Pericardium fibroblast (primary cell): ENCODE data around the gene EIF1B. TPM values are rescaled to one million over a fixed set of nuclear protein-coding genes. Genes with fewer than 3 reads are reported as not detected.

ENCODE experiments used
- total RNA-seq: library from RNA; depleted of rRNA; stranded (reverse); fragments of >200 nt; gene quantifications from 2 replicates; pipeline ENCODE4 v1.2.3, GENCODE V29; 2015

The EIF1B gene
- 20.0 and 22.9 TPM in 2 replicates for total RNA-seq

GRCh38 chr3:40309418-40309924 lies at the start of gene EIF1B:
TSS of gene EIF1B (plus strand) at chr3:40309707. CDS start at chr3:40309942, 235 bp downstream.

Other genes with a start within 250 kb of the EIF1B start
- not detected in 2 replicates for gene ENTPD3, start 77.5 kb downstream of the EIF1B start, total RNA-seq
- gene RPL14, start 147.6 kb downstream of the EIF1B start, total RNA-seq = 534 and 957 TPM in 2 replicates
- 3.3 and 3.9 TPM in 2 replicates for gene ZNF619, start 167.4 kb downstream of the EIF1B start, total RNA-seq
- 0.35 and 0.51 TPM in 2 replicates for gene ZNF620, start 196.3 kb downstream of the EIF1B start, total RNA-seq
- gene ZNF621, start 215.3 kb downstream of the EIF1B start, total RNA-seq = 7.5 and 10.3 TPM in 2 replicates